PC-3 (cell line): Measurements from ENCODE around the gene C19orf12.

Experiments used
- CTCF ChIP-seq: fragments of 300-600 bp; sonication (generic); conservative IDR thresholded peaks from 2 replicates; pipeline ENCODE4 v1.5.1; 2017; ENCODE audit warnings: antibody characterized with exemption, low read depth, mild to moderate bottlenecking, low read length
- EZH2 ChIP-seq: fragments of 300-600 bp; sonication (generic); IDR thresholded peaks from one replicate; pipeline ENCODE4 v1.6.1; 2017; ENCODE audit warnings: antibody characterized with exemption, mild to moderate bottlenecking, low read length; ENCODE audit not compliant: unreplicated experiment
- EZH2phosphoT487 ChIP-seq: fragments of 300-600 bp; sonication (generic); IDR thresholded peaks from 2 replicates; pipeline ENCODE4 v1.6.1; 2018; ENCODE audit warnings: mild to moderate bottlenecking, antibody characterized with exemption, low read length, borderline replicate concordance

GRCh38 chr19:29675120-29675649 is 39.9 kb downstream of the C19orf12 start:
- TF ChIP-seq CTCF, result no peak
- no peak for TF ChIP-seq EZH2phosphoT487
- TF ChIP-seq EZH2, result no peak
